Measurements from ENCODE around the gene NFATC1. TPM values are rescaled to one million over a fixed set of nuclear protein-coding genes. Genes with fewer than 3 reads are reported as not detected.
"Not testable (repeated sequence)": the region's sequence is repeated elsewhere in the genome, so short reads cannot be mapped to it uniquely, and the experiment has no call there.

Gene NFATC1
- total RNA-seq, 1 donor from 2014 or later = 7.1 TPM

DNA sequence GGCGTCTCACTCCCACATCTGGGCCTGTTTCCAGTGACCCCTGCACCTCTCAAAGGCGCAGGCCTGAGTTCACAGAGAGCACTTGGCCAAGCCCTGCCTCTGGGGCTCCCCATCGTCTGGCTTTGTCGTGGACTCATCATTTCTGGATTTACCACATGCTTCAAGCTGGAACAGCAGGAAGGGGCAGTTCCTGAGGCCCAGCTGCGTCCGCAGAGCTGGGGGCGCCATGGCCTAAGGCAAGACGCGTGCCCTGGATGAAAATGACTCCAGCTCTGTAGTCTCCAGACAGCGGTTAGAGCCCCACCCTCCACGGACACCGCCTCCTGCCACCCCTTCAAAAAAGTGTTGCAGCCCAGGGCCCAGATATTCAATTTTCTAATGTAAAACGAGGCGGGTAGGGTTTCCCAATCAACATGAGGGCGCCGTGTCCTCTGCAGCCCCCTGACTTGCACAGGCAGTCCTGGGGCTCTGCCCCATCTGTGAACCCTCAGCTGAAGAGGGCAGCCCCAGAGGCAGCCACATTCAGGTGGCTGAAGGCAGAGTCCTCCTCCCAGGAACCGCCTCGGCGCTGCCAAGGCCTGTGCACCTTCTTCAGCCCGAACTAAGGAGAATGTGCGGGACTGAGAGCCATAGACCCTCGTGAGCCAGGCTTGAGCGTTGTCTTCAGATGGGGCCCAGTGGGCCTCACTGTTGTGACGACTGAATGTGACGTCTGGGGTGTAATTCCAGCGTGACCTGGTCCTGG lies 85.5 kb downstream of the NFATC1 start:
- no peak overlapping the region for H3K4me3 Mint-ChIP-seq (ENCODE audit: unreplicated experiment)
- DNase-seq (ENCODE audit: low spot score) = peak; percentile 62
- H3K9me3 Mint-ChIP-seq (ENCODE audit: low read depth) = no peaks in the 10 kb centered on the region
- H3K36me3 Mint-ChIP-seq (ENCODE audit: low read depth) = no peaks in the 10 kb centered on the region
- H3K27ac Mint-ChIP-seq (ENCODE audit: unreplicated experiment) = no peak overlapping the region
- TF ChIP-seq, protein P1, sequence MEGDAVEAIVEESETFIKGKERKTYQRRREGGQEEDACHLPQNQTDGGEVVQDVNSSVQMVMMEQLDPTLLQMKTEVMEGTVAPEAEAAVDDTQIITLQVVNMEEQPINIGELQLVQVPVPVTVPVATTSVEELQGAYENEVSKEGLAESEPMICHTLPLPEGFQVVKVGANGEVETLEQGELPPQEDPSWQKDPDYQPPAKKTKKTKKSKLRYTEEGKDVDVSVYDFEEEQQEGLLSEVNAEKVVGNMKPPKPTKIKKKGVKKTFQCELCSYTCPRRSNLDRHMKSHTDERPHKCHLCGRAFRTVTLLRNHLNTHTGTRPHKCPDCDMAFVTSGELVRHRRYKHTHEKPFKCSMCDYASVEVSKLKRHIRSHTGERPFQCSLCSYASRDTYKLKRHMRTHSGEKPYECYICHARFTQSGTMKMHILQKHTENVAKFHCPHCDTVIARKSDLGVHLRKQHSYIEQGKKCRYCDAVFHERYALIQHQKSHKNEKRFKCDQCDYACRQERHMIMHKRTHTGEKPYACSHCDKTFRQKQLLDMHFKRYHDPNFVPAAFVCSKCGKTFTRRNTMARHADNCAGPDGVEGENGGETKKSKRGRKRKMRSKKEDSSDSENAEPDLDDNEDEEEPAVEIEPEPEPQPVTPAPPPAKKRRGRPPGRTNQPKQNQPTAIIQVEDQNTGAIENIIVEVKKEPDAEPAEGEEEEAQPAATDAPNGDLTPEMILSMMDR (IDR thresholded peaks at IDR 0.05) = no peak
- H3K4me1 Mint-ChIP-seq (ENCODE audit: low read depth) = peaks cover 25% of the 10 kb centered on the region
- peaks cover 2% of the 10 kb centered on the region for H3K27me3 Mint-ChIP-seq (ENCODE audit: low read depth)

DNA sequence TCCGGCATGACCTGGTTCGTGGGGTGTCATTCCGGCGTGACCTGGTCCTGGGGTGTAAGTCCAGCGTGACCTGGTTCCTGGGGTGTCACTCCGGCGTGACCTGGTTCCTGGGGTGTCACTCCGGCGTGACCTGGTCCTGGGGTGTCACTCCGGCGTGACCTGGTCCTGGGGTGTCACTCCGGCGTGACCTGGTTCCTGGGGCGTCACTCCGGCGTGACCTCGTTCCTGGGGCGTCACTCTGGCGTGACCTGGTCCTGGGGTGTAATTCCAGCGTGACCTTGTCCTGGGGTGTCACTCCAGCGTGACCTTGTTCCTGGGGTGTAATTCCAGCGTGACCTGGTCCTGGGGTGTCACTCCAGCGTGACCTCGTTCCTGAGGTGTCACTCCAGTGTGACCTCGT lies 87.7 kb downstream of the NFATC1 start:
- not testable (repeated sequence) for H3K27ac Mint-ChIP-seq (ENCODE audit: unreplicated experiment); H3K36me3 Mint-ChIP-seq (ENCODE audit: low read depth); H3K27me3 Mint-ChIP-seq (ENCODE audit: low read depth); H3K4me3 Mint-ChIP-seq (ENCODE audit: unreplicated experiment); H3K9me3 Mint-ChIP-seq (ENCODE audit: low read depth)
- peak; percentile 55 for DNase-seq (ENCODE audit: low spot score)
- peaks cover 19% of the 10 kb centered on the region for H3K4me1 Mint-ChIP-seq (ENCODE audit: low read depth)

DNA sequence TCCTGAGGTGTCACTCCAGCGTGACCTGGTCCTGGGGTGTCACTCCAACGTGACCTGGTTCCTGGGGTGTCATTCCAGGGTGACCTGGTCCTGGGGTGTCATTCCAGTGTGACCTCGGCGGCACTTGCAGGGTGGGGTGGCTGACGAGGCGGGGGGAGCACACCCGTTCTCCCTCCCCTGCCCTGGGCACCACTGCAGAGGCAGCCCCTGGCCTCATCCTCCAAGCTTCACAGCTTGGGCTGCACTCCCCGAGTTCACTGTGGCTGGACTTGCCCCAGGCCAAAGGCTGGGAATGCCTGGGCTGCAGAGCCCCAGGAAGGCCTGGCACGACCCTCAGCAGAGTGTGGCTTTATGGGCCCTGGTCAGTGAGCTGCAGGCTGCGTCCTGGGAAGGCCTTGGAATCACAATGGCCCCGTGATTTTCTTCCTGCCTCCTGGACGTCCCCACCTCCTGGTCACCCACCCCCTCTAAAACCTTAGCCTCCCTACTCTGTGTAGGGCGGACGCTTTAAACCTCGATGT lies 88.3 kb downstream of the NFATC1 start:
- Mint-ChIP-seq H3K27me3 (ENCODE audit: low read depth) (no peaks in the 10 kb centered on the region), H3K9me3 (ENCODE audit: low read depth) (no peaks in the 10 kb centered on the region), H3K27ac (ENCODE audit: unreplicated experiment) (peak overlapping the region; percentile 98), H3K36me3 (ENCODE audit: low read depth) (no peaks in the 10 kb centered on the region), H3K4me1 (ENCODE audit: low read depth) (peaks cover 19% of the 10 kb centered on the region), H3K4me3 (ENCODE audit: unreplicated experiment) (no peak overlapping the region)
- DNase-seq (ENCODE audit: low spot score) = peak; percentile 72
- TF ChIP-seq, protein P1 (IDR thresholded peaks at IDR 0.05) = no peak

DNA sequence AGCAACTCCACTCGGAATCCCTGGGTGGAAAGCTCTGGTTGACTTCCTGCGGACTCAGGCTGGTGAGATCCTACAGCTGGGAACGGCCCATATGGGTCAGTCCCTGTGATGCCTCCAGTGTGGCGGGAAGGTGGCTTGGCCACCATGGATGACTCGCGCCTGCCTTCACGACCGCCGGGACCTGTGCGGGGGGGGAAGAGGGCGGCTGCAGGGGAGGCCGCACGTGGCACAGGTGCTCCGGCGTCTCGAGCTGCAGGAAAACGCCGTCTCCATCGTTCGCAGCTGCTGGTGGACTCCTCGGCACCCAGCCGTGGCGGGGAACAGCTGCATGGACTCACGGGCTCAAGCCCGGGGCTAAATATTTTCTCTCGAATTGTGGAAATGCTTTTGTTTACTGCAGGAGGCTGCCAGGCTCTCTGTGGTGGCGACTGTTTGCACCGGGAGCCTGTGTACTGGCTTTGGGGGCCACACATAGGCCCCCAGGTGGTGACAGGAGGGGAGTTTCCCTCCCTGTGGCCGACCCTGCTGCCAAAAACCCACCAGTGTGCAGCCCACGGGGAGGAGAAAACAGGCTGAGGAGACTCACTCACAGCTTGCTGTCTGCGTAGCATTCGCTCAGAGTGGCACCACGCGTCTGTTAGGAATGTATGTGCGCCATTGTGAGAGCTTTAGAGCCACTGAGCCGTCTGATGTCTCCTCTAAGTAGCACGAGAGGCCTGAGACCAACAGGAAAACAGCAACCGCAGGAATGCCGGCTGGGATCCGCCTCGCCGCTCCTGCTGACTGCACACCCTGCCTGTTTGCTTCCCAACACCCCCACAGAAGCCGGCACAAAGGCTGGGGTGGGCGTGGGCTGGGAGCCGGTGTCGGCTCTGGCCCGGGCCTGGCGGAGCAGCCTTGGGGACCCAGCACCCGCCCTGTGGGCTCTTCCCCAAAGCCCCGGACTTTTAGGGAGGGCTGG lies 89.2 kb downstream of the NFATC1 start:
- peak overlapping the region; percentile 64 for H3K4me3 Mint-ChIP-seq (ENCODE audit: unreplicated experiment)
- H3K4me1 Mint-ChIP-seq (ENCODE audit: low read depth) = peaks cover 19% of the 10 kb centered on the region
- no peaks in the 10 kb centered on the region for H3K27me3 Mint-ChIP-seq (ENCODE audit: low read depth)
- H3K9me3 Mint-ChIP-seq (ENCODE audit: low read depth) = no peaks in the 10 kb centered on the region
- peak; percentile 98 for DNase-seq (ENCODE audit: low spot score)
- H3K36me3 Mint-ChIP-seq (ENCODE audit: low read depth) = no peaks in the 10 kb centered on the region
- TF ChIP-seq, protein P1 (IDR thresholded peaks at IDR 0.05) = no peak
- H3K27ac Mint-ChIP-seq (ENCODE audit: unreplicated experiment) = peak overlapping the region; percentile 98

DNA sequence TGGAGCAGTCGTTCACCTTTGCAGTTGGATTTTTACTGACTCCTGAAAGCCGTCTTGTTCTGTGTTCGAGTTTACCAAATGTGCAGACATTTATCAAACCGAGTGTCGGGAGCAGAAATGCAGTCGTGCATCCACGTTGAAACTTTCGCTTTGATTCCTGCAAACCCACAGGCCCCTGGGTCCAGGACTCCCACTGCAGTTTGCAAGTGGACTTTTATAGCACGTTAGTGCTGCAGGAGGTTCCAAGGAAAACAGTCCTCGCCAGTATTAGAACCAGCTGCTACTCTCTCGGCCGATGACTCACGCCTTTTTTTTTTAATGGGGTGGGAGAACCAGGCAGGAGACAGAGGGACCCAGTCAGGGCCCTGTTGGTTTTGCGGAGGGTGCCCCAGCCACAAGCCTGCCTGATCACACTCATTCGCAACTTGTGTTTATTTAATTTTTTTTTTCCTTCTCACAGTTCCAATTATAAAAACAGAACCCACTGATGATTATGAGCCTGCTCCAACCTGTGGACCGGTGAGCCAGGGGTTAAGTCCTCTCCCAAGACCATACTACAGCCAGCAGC lies 90.1 kb downstream of the NFATC1 start:
- Mint-ChIP-seq H3K4me3 (ENCODE audit: unreplicated experiment) (peak overlapping the region; percentile 67), H3K27me3 (ENCODE audit: low read depth) (no peaks in the 10 kb centered on the region), H3K9me3 (ENCODE audit: low read depth) (no peaks in the 10 kb centered on the region), H3K36me3 (ENCODE audit: low read depth) (no peaks in the 10 kb centered on the region), H3K4me1 (ENCODE audit: low read depth) (peaks cover 19% of the 10 kb centered on the region), H3K27ac (ENCODE audit: unreplicated experiment) (peak overlapping the region; percentile 98)
- TF ChIP-seq, protein P1 (IDR thresholded peaks at IDR 0.05) = no peak
- peak; percentile 62 for DNase-seq (ENCODE audit: low spot score)

Data from chondrocyte (in vitro differentiated cells).